GM18951 (cell line): Measurements from ENCODE around the gene SEMA3B.
"Not testable (repeated sequence)": the region's sequence is repeated elsewhere in the genome, so short reads cannot be mapped to it uniquely, and the experiment has no call there.

Source experiments
- POLR2A ChIP-seq: IDR thresholded peaks from 4 replicates; pipeline ENCODE4 v1.6.1; 2011; ENCODE audit warnings: mild to moderate bottlenecking; ENCODE audit not compliant: insufficient read length, insufficient read depth; ENCODE audit errors: extremely low read depth
- in situ Hi-C: fragments of 300-500 bp; cut with MboI; formaldehyde crosslinking; loops from one replicate; pipeline ENCODE4 v1.12.0; 2022; ENCODE audit warnings: low sequenced_read_pairs, mixed read lengths, inconsistent platforms; ENCODE audit not compliant: unreplicated experiment

SEMA3B gene

DNA sequence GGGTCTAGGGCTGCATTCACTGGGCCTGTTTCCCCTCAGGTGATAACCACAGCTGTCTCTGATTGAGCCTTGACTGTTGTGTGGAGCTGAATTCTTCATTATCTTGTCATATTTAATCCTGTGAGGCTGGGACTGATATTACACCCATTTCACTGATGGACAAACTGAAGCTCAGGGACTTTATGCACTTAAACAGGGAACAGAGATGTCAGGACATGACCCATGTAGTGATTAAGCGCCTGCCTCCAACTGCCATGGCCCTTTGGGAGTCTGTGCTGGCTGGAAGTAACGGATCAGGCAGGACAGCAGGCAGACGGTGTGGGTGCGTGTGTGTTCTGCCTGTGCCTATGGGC is 25.4 kb upstream of the SEMA3B start:
- no peak for TF ChIP-seq POLR2A
- in situ Hi-C loops = no loop called here

DNA sequence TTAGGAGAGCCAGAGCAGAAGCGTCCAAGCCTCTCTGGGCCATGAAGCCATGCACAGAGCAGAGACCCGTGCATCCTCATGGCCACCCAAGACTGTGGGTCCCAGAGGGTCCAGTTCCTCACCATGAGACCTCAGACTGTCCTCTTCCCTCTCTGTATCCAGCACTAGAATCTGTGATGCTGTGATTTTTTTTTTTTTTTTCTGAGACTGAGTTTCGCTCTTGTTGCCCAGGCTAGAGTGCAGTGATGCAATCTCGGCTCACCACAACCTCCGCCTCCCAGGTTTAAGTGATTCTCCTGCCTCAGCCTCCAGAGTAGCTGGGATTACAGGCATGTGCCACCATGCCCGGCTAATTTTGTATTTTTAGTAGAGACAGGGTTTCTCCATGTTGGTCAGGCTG is 24.1 kb upstream of the SEMA3B start:
- in situ Hi-C loops = not testable (repeated sequence)

DNA sequence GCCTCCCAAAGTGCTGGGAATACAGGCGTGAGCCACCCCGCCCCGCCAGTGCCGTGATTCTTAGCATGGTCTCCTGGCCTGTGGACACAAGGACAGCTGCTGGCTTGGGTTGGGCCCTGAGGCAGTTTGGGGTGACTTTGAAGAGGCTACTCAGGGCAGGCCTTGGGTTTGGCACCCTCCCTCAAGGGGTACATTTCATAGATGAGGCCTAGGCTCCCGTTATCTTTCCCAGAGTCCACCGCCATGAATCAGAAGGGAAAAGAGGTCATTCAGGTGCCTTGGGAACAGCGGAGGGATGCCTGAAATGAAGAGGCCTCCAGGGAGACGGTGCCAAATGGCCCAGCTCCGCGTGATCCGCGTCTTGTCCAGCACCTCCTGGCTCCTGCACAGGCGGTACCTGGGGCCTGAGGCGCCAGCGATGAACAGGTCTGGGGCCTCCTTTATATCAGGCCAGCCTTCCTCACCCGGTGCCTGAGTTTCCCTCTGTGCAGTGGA is 23.6 kb upstream of the SEMA3B start:
- in situ Hi-C loops = no loop called here

DNA sequence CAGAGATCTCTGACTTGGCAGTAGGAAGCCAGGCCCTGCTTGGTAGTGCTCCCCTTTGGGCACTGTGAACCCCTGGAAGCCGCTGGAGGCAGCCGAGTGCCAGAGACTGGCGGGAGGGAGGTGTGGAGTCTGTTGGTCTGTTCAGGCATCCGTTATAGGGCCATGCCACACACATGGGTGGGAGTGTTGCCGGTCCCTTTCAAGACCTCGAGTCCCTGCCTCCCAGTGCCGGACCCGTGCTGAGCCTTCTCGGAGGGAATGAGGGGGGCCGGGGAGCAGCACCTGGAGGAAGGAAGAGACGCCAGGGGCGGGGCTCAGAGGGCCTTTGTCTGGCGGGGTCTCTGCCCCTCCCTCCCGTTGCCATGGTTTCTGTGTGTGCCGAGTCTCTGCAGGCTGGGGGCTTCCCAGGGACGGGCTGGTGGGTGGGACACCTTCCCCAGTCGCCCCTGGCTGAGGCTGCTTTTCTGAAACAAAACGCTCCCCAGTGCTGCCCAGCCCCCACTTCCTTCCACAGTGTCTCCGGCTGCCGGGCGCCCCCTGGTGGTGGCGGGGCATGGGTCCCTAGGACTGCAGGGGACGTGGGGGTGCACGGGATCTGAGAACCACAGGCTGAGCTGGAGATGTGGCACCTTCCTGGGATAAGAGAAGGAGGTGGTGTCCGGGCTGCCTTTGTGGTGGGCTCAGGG is 23.0 kb upstream of the SEMA3B start:
- no peak for TF ChIP-seq POLR2A

More for the DNA sequence above, 23.6 kb upstream of the SEMA3B start:
- no peak for TF ChIP-seq POLR2A

DNA sequence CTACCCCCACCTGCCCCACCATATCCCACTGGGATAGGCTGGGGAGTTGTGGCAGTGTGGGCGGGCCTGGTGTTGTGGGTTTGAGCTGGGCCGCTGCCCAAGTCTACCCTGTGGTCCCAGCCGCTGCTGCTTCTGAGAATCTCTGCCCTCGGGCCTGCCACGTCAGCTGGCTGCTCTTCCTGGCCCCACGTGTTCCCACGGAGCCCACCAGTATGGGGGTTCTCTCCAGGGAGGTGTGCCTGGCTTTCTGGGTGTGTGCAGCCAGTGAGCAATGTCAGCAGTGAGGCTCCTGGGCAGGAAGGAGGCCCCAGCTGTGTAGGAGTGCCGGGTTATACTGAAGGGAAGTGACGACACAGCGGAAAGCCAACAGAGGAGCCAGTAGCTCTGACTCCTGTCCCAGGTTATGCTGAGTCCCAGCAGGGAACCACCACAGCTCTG is 22.4 kb upstream of the SEMA3B start:
- in situ Hi-C loops = no loop called here
- no peak for TF ChIP-seq POLR2A

More for the DNA sequence above, 23.0 kb upstream of the SEMA3B start:
- in situ Hi-C loops = no loop called here

DNA sequence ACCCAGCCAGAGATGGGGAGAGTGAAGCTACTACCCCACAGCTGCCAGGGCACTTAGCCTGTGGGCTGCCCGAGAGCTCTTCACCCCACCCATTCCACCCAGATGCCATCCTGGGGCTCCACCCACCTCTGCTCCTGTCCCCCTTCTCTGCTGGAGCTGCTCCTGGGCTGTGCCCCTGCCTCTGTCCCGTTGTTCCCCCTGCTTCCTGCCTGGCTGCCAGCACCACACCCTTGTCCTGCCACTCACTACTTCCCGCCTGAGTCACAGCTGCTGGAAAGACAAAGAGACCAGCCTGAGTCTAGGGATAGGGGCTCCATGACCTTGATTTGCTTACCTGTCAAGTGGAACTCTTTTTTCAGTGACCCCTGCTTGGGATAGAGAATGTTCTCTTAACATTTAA is 20.6 kb upstream of the SEMA3B start:
- no peak for TF ChIP-seq POLR2A
- in situ Hi-C loops = no loop called here

DNA sequence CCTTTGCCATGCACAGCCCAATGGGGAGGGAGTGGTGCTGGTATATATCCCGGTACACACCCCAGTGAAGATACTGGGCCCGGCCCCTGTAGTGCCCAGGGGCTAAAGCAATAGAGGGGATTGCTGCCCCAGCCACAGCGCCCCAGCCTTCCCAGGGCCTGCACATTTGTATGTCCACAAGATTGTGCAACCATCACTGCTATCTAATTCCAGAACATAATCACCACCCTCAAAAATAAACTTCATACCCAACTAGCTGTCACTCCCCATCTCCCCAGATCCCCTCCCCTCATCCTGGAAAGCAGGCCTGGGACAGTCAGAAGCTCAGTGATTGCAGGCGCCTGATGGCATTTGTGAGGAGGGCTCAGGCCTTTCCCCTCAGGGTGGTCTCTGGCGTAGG is 19.5 kb upstream of the SEMA3B start:
- TF ChIP-seq POLR2A = no peak
- in situ Hi-C loops = no loop called here

GRCh38 chr3:50250514-50250913 is 18.4 kb upstream of the SEMA3B start:
- no peak for TF ChIP-seq POLR2A
- in situ Hi-C loops = no loop called here

GRCh38 chr3:50251220-50251619 is 17.7 kb upstream of the SEMA3B start:
- in situ Hi-C loops = no loop called here
- no peak for TF ChIP-seq POLR2A

GRCh38 chr3:50254577-50255250 is 14.2 kb upstream of the SEMA3B start:
- no peak for TF ChIP-seq POLR2A
- in situ Hi-C loops = no loop called here

DNA sequence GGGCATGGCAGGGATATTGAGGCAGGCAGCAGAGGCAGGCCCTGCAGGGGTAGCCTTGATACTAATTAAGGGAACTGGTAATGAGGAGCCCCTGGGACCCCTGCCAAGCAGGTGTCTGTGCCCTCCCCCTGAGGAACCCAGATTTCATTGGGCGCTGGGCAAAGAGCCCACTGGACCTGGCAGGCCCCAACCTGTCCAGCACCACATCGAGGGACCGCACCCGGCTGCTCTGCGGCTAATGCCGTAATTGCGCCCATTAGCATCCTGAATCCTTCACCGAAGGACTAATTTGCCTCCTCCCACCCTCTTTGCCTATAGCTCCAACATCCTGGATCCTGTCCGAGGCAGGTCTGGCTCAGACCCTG is 13.7 kb upstream of the SEMA3B start:
- TF ChIP-seq POLR2A = no peak
- in situ Hi-C loops = no loop called here

GRCh38 chr3:50256978-50257890 is 11.7 kb upstream of the SEMA3B start:
- TF ChIP-seq POLR2A = no peak
- in situ Hi-C loops = no loop called here

- in situ Hi-C loops = no loop called here
Observed at GRCh38 chr3:50258029-50258680, 10.8 kb upstream of the SEMA3B start.

More at GRCh38 chr3:50258029-50258680, 10.8 kb upstream of the SEMA3B start:
- no peak for TF ChIP-seq POLR2A
